ENCODE measurements around the gene TARBP1.

The TARBP1 gene

GRCh38 chr1:234503193-234504050, 24.4 kb upstream of the TARBP1 start:
- DNase-seq (ENCODE audit: low read depth), result no peak
- TF ChIP-seq, protein P1, sequence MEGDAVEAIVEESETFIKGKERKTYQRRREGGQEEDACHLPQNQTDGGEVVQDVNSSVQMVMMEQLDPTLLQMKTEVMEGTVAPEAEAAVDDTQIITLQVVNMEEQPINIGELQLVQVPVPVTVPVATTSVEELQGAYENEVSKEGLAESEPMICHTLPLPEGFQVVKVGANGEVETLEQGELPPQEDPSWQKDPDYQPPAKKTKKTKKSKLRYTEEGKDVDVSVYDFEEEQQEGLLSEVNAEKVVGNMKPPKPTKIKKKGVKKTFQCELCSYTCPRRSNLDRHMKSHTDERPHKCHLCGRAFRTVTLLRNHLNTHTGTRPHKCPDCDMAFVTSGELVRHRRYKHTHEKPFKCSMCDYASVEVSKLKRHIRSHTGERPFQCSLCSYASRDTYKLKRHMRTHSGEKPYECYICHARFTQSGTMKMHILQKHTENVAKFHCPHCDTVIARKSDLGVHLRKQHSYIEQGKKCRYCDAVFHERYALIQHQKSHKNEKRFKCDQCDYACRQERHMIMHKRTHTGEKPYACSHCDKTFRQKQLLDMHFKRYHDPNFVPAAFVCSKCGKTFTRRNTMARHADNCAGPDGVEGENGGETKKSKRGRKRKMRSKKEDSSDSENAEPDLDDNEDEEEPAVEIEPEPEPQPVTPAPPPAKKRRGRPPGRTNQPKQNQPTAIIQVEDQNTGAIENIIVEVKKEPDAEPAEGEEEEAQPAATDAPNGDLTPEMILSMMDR (IDR thresholded peaks at IDR 0.05; ENCODE audit: control insufficient read depth, insufficient read depth, low read depth, low read length, missing control alignments), result no peak
- H3K4me3 ChIP-seq (ENCODE audit: control insufficient read depth, low read depth, low read length), result no peak overlapping the region

DNA sequence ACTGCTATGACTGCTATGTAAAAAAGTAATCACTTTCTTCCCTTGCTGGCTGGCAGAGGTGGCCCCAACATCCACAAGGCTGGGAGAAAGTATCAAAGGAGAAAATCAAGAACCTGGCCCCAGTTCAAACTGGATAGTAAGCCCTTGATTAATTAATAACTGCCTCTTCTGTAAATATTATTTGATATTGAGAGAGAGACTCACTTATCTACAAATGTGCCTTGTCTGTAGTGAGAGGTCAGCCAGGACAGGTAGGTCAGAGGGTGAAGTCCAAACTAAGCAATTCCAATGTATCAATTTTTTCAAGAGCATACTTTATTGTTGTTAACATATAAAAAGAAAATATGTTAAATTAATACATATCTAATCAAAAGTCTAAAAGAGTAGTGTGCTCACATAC, 23.8 kb upstream of the TARBP1 start:
- DNase-seq (ENCODE audit: low read depth), result no peak
- no peak overlapping the region for H3K4me3 ChIP-seq (ENCODE audit: control insufficient read depth, low read depth, low read length)
- TF ChIP-seq, protein P1 (IDR thresholded peaks at IDR 0.05; ENCODE audit: control insufficient read depth, insufficient read depth, low read depth, low read length, missing control alignments), result no peak

DNA sequence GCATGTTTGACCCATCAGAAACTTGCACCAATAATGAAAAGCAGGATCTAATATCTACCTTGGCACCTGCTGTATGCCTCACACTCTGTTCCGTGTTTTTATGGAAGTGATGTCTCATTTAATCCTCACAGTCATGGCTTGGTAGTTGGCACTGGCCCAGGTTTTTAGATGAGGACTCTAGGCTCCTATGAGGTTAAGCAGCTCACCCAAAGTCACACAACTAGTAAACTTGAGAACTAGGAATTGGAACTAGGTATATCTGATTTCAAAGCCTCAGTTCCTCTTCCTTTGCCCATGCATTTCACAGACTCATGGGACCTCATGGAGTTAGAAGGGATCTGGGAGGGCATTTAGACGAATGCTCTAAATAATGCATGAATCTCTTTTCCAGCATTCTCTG, 21.3 kb upstream of the TARBP1 start:
- TF ChIP-seq, protein P1 (IDR thresholded peaks at IDR 0.05; ENCODE audit: control insufficient read depth, insufficient read depth, low read depth, low read length, missing control alignments), result no peak
- DNase-seq (ENCODE audit: low read depth), result no peak

GRCh38 chr1:234499943-234500245, 20.9 kb upstream of the TARBP1 start:
- no peak for DNase-seq (ENCODE audit: low read depth)
- TF ChIP-seq, protein P1 (IDR thresholded peaks at IDR 0.05; ENCODE audit: control insufficient read depth, insufficient read depth, low read depth, low read length, missing control alignments), result no peak
- peak overlapping the region; percentile 3 for H3K4me3 ChIP-seq (ENCODE audit: control insufficient read depth, low read depth, low read length)

More for the DNA sequence above, 21.3 kb upstream of the TARBP1 start:
- no peak overlapping the region for H3K4me3 ChIP-seq (ENCODE audit: control insufficient read depth, low read depth, low read length)

DNA sequence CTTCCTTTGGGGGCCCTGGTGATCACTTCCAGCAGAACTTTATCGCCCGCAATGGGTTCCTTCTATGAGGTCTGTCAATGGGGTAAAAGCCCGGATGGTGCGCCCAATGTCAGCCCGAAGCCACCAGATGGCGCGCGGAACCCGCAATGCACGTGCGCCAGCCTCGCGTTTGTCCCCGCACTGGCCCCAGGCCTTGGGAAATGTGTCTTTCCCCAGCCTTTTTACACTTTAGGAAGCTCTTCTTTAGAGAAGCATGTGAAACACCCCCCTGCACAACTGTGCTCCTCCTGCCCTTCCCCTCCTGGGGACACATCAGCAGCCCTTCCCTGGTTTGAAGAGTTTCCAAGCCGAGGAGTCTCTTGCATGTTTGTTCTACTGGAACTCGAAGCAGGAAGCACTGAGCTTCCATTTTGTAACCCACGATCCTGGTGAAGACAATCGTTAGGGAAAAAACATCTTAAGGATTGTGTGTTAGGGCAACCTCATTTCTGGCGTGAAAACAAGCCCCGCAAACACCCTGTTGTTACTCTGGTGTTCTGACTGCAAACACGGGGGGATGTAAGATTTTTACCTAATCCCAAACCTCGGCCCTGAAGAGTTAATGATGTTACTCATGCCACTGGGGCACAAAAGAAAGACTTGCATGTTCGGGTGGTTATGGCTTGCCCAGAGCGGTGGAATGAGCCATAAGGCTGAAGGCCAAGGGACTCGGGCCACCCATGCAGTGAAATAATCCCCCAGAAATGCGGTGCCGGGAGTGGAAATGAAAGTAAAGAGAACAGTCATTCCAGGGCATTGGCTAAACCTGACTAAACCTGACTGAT, 20.4 kb upstream of the TARBP1 start:
- DNase-seq (ENCODE audit: low read depth), result peak; percentile 69
- peak overlapping the region; percentile 3 for H3K4me3 ChIP-seq (ENCODE audit: control insufficient read depth, low read depth, low read length)

GRCh38 chr1:234498448-234499118, 19.6 kb upstream of the TARBP1 start:
- H3K4me3 ChIP-seq (ENCODE audit: control insufficient read depth, low read depth, low read length), result no peak overlapping the region
- DNase-seq (ENCODE audit: low read depth), result no peak
- TF ChIP-seq, protein P1 (IDR thresholded peaks at IDR 0.05; ENCODE audit: control insufficient read depth, insufficient read depth, low read depth, low read length, missing control alignments), result no peak

More for the DNA sequence above, 20.4 kb upstream of the TARBP1 start:
- TF ChIP-seq, protein P1 (IDR thresholded peaks at IDR 0.05; ENCODE audit: control insufficient read depth, insufficient read depth, low read depth, low read length, missing control alignments), result peak; percentile 94
